Measurements from ENCODE around the gene MLEC.

DNA sequence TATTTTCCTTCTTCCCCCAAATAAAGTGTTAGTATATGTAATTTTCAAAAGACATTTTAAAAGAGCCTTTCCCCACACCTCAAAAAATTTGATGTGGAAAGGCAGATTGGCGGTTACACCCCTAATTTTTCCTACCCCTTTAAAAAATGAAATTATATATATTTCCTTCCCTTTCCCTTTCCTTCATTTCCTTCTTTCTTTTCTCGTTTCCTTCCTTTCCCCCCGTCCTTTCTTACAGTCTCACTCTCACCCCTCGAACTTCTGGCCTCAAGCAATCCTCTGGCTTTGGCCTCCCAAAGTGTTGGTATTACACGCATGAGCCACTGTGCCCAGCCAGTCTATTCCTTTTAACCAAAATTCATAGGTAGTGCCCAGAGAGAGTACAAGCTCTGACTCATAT, 19.1 kb downstream of the MLEC start:
- no peak for TF ChIP-seq EZH2 (IDR thresholded peaks at IDR 0.05)
- TF ChIP-seq, protein P1, sequence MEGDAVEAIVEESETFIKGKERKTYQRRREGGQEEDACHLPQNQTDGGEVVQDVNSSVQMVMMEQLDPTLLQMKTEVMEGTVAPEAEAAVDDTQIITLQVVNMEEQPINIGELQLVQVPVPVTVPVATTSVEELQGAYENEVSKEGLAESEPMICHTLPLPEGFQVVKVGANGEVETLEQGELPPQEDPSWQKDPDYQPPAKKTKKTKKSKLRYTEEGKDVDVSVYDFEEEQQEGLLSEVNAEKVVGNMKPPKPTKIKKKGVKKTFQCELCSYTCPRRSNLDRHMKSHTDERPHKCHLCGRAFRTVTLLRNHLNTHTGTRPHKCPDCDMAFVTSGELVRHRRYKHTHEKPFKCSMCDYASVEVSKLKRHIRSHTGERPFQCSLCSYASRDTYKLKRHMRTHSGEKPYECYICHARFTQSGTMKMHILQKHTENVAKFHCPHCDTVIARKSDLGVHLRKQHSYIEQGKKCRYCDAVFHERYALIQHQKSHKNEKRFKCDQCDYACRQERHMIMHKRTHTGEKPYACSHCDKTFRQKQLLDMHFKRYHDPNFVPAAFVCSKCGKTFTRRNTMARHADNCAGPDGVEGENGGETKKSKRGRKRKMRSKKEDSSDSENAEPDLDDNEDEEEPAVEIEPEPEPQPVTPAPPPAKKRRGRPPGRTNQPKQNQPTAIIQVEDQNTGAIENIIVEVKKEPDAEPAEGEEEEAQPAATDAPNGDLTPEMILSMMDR (IDR thresholded peaks at IDR 0.05), result no peak

All from neural progenitor cell (in vitro differentiated cells).